Natural killer cell (primary cell): ENCODE results near the gene UGP2. TPM values are rescaled to one million over a fixed set of nuclear protein-coding genes. Genes with fewer than 3 reads are reported as not detected.

Experiments
- ATAC-seq, 3 donors: fragments of 150-1000 bp in 2 of 3; fragments of 200-7000 bp in 1 of 3; cut with Tn5 transposase; 1 replicate in 1 of 3; 2 replicates in 2 of 3; pipeline ENCODE4 v1.10.0; 2021; ENCODE audit warnings: mild to moderate bottlenecking in 2 of 3, moderate library complexity in 2 of 3
- DNase-seq, 2 donors: peaks; one replicate each; pipeline versions ENCODE4 v3.0.0 to v3.0.0-alpha.2; 2013 to 2021; ENCODE audit warnings: mixed read lengths in 1 of 2
- H3K27ac ChIP-seq: one replicate; pipeline ENCODE4 v1.5.1; 2013; ENCODE audit warnings: mild to moderate bottlenecking, low read length
- H3K27me3 ChIP-seq: one replicate; pipeline ENCODE4 v1.6.1; 2013; ENCODE audit warnings: low read length; ENCODE audit not compliant: control insufficient read depth, insufficient read depth
- H3K36me3 ChIP-seq: one replicate; pipeline ENCODE4 v1.6.1; 2013; ENCODE audit warnings: low read length; ENCODE audit not compliant: control insufficient read depth, insufficient read depth
- H3K4me1 ChIP-seq: one replicate; pipeline ENCODE4 v1.6.1; 2013; ENCODE audit warnings: low read length; ENCODE audit not compliant: control insufficient read depth, insufficient read depth
- H3K4me3 ChIP-seq: one replicate; pipeline ENCODE4 v1.5.1; 2013; ENCODE audit warnings: low read length
- H3K9me3 ChIP-seq: one replicate; pipeline ENCODE4 v1.6.1; 2013; ENCODE audit warnings: low read length; ENCODE audit not compliant: control insufficient read depth, insufficient read depth
- H3K27ac Mint-ChIP-seq, 2 donors: one replicate each; pipeline ENCODE4 v1.8.0; 2022; ENCODE audit warnings: mild to moderate bottlenecking in 2 of 2, mixed read lengths in 2 of 2, moderate library complexity in 1 of 2
- H3K27me3 Mint-ChIP-seq, 2 donors: one replicate each; pipeline ENCODE4 v1.8.0; 2022; ENCODE audit warnings: low read depth in 2 of 2, mixed read lengths in 2 of 2
- H3K36me3 Mint-ChIP-seq: one replicate; pipeline ENCODE4 v1.8.0; 2022; ENCODE audit warnings: mixed read lengths
- H3K4me1 Mint-ChIP-seq, 2 donors: one replicate each; pipeline ENCODE4 v1.8.0; 2022; ENCODE audit warnings: mixed read lengths in 2 of 2
- H3K4me3 Mint-ChIP-seq: one replicate; pipeline ENCODE4 v1.8.0; 2022; ENCODE audit warnings: mild to moderate bottlenecking, moderate library complexity, mixed read lengths
- H3K9me3 Mint-ChIP-seq, 2 donors: one replicate each; pipeline ENCODE4 v1.8.0; 2022; ENCODE audit warnings: mixed read lengths in 2 of 2
- WGBS: methylation state at CpG from one replicate; pipeline ENCODE4 v1.1.7; 2013; ENCODE audit warnings: missing lambda C conversion rate; ENCODE audit not compliant: insufficient coverage; 5-methylcytosine and 5-hydroxymethylcytosine counted together
- intact Hi-C: fragments of 100-400 bp; cut with micrococcal nuclease; formaldehyde crosslinking; loops from one replicate; pipeline ENCODE4 v1.14.2; 2022
- total RNA-seq, 4 donors: library from RNA; stranded (reverse); fragments of 120-200 nt in 1 of 4; gene quantifications; one replicate each; pipeline versions ENCODE4 v1.2.3 to v1.2.4, GENCODE V29; 2013 to 2022
- TF ChIP-seq, protein P1 (sequence below): fragments of 200-600 bp; IDR thresholded peaks from one replicate; pipeline ENCODE4 v1.8.0; 2022; ENCODE audit warnings: antibody characterized with exemption

The UGP2 gene
- total RNA-seq, 3 donors from 2014 or later (not counting 1 experiment from before 2014, with no cell fraction given), result 100 to 117 (median 101) TPM

GRCh38 chr2:63875131-63875527 is 33.4 kb downstream of the UGP2 start:
- intact Hi-C loops, result no loop called here
- H3K36me3 Mint-ChIP-seq, result peaks cover 7% of the 10 kb centered on the region
- Histone ChIP-seq H3K4me1 (peaks cover 1% of the 10 kb centered on the region), H3K27me3 (no peaks in the 10 kb centered on the region), H3K27ac (no peak overlapping the region), H3K36me3 (peaks cover 4% of the 10 kb centered on the region), H3K9me3 (no peaks in the 10 kb centered on the region), H3K4me3 (no peak overlapping the region)
- 100% methylated on average over 1 of the region's 1 CpG for WGBS
- ATAC-seq, result no peak
- no peaks in the 10 kb centered on the region for H3K9me3 Mint-ChIP-seq
- H3K27me3 Mint-ChIP-seq, result no peaks in the 10 kb centered on the region
- TF ChIP-seq, protein P1, sequence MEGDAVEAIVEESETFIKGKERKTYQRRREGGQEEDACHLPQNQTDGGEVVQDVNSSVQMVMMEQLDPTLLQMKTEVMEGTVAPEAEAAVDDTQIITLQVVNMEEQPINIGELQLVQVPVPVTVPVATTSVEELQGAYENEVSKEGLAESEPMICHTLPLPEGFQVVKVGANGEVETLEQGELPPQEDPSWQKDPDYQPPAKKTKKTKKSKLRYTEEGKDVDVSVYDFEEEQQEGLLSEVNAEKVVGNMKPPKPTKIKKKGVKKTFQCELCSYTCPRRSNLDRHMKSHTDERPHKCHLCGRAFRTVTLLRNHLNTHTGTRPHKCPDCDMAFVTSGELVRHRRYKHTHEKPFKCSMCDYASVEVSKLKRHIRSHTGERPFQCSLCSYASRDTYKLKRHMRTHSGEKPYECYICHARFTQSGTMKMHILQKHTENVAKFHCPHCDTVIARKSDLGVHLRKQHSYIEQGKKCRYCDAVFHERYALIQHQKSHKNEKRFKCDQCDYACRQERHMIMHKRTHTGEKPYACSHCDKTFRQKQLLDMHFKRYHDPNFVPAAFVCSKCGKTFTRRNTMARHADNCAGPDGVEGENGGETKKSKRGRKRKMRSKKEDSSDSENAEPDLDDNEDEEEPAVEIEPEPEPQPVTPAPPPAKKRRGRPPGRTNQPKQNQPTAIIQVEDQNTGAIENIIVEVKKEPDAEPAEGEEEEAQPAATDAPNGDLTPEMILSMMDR, result no peak
- H3K27ac Mint-ChIP-seq, result peak overlapping the region; percentile 83 to 89
- H3K4me3 Mint-ChIP-seq, result peak overlapping the region; percentile 4
- H3K4me1 Mint-ChIP-seq, result peaks cover 44 to 49% of the 10 kb centered on the region in 2 donors
- DNase-seq, result no peak

DNA sequence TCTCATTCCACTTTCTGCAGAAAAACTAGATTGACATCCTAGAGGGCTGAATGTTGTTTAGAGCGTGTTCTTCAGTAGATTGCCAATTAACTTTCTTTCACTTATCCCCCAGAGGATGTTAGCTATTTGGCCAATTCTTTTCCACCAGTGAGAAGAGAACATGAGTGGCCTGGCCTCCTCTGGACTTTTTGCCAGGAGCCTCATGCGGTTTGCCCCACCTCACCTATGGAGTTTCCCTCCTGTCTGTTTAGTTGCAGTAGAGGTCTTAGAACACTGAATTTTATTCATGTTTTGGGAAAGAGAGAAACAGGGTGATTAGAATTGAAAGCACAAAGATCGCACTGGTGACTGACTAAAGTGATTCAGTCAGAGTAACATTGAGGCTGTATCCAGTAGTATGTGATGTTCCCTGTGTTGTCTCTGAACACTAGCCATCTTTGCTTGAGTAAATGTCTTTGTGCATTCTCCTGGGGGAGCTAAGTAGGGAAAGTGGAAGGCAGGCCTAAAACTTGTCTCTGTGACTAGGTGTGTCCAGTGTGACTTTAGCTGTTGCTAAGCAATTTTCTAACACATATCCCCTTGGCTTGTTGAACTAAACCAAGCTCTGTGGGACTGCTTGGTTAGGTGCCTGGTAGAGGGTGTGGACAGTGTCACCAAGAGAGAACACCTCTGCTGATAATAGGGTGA is 34.0 kb downstream of the UGP2 start:
- H3K27ac ChIP-seq, result no peak overlapping the region
- no peaks in the 10 kb centered on the region for H3K27me3 ChIP-seq
- H3K4me3 ChIP-seq, result no peak overlapping the region
- peak overlapping the region; percentile 83 to 89 for H3K27ac Mint-ChIP-seq
- intact Hi-C loops, result no loop called here
- TF ChIP-seq, protein P1, result no peak
- WGBS, result 92% methylated on average over 3 of the region's 3 CpGs
- peaks cover 7% of the 10 kb centered on the region for H3K36me3 Mint-ChIP-seq
- H3K9me3 Mint-ChIP-seq, result no peaks in the 10 kb centered on the region
- DNase-seq, result no peak
- peak; percentile 53 to 72 (median 67) for ATAC-seq
- H3K36me3 ChIP-seq, result peaks cover 4% of the 10 kb centered on the region
- H3K4me1 Mint-ChIP-seq, result peaks cover 50 to 54% of the 10 kb centered on the region in 2 donors
- H3K27me3 Mint-ChIP-seq, result no peaks in the 10 kb centered on the region
- H3K4me3 Mint-ChIP-seq, result peak overlapping the region; percentile 28
- peaks cover 7% of the 10 kb centered on the region for H3K4me1 ChIP-seq
- no peaks in the 10 kb centered on the region for H3K9me3 ChIP-seq

GRCh38 chr2:63876311-63876710 is 34.6 kb downstream of the UGP2 start:
- ATAC-seq (peak in 2 of 3 donors; percentile 28 to 32), DNase-seq (no peak)
- TF ChIP-seq, protein P1, result no peak
- Histone ChIP-seq H3K36me3 (peaks cover 4% of the 10 kb centered on the region), H3K27ac (no peak overlapping the region), H3K9me3 (no peaks in the 10 kb centered on the region), H3K27me3 (no peaks in the 10 kb centered on the region), H3K4me1 (peaks cover 8% of the 10 kb centered on the region), H3K4me3 (no peak overlapping the region)
- H3K4me3 Mint-ChIP-seq, result peak overlapping the region; percentile 7
- intact Hi-C loops, result no loop called here
- H3K27ac Mint-ChIP-seq, result peak overlapping the region; percentile 83 to 89
- no peaks in the 10 kb centered on the region for H3K9me3 Mint-ChIP-seq
- peaks cover 7% of the 10 kb centered on the region for H3K36me3 Mint-ChIP-seq
- WGBS, result 38% methylated on average over 3 of the region's 5 CpGs
- no peaks in the 10 kb centered on the region for H3K27me3 Mint-ChIP-seq
- peaks cover 56 to 60% of the 10 kb centered on the region in 2 donors for H3K4me1 Mint-ChIP-seq

- no peak for ATAC-seq
- Mint-ChIP-seq H3K36me3 (peaks cover 2% of the 10 kb centered on the region), H3K27me3 (no peaks in the 10 kb centered on the region), H3K4me3 (no peak overlapping the region), H3K27ac (no peak overlapping the region), H3K9me3 (no peaks in the 10 kb centered on the region), H3K4me1 (peaks cover 61 to 63% of the 10 kb centered on the region in 2 donors)
- peaks cover 8% of the 10 kb centered on the region for H3K4me1 ChIP-seq
- 91% methylated on average over 1 of the region's 1 CpG for WGBS
- H3K27ac ChIP-seq, result no peak overlapping the region
- H3K36me3 ChIP-seq, result peaks cover 15% of the 10 kb centered on the region
- no peaks in the 10 kb centered on the region for H3K9me3 ChIP-seq
- TF ChIP-seq, protein P1, result no peak
- H3K27me3 ChIP-seq, result no peaks in the 10 kb centered on the region
- DNase-seq, result no peak
- intact Hi-C loops, result no loop called here
- no peak overlapping the region for H3K4me3 ChIP-seq
These were observed 36.8 kb downstream of the UGP2 start for GRCh38 chr2:63878486-63878885.
